ENCODE results near the gene LTB. TPM values are rescaled to one million over a fixed set of nuclear protein-coding genes. Genes with fewer than 3 reads are reported as not detected.

The LTB gene
- total and polyA plus RNA-seq, 12 donors, result 0.26 to 10.0 (median 0.65) TPM; not detected in 1

GRCh38 chr6:31614684-31615578, 32.7 kb upstream of the LTB start, which contains the start of gene AIF1:
AIF1 (plus strand) TSS chr6:31615234; CDS start chr6:31615330, 96 bp downstream.
- intact Hi-C loops (cut with DNase I), result loop anchor here in 2 of 10 donors (5.0 kb wide), 1 partner anchor 68 kb away; the partner anchor contains the start of genes ATP6V1G2 (in 2 of the 2) and NFKBIL1 (in 2 of the 2)
- 62 to 74% methylated on average over 6 of the region's 6 CpGs for WGBS, 2 donors
- H3K27ac ChIP-seq, result peak within 1 kb of the TSS in 5 of 10 donors; percentile 26 to 86 (median 37)
- H3K4me1 ChIP-seq, result peaks cover 0 to 13% (median 5%) of the 10 kb centered on the region in 9 donors
- peak within 1 kb of the TSS in 6 of 10 donors; percentile 19 to 49 (median 28) for H3K4me3 ChIP-seq
- ATAC-seq (peak in 2 of 8 donors; percentile 26 to 31), DNase-seq (no peak)
- TF ChIP-seq, protein P1, sequence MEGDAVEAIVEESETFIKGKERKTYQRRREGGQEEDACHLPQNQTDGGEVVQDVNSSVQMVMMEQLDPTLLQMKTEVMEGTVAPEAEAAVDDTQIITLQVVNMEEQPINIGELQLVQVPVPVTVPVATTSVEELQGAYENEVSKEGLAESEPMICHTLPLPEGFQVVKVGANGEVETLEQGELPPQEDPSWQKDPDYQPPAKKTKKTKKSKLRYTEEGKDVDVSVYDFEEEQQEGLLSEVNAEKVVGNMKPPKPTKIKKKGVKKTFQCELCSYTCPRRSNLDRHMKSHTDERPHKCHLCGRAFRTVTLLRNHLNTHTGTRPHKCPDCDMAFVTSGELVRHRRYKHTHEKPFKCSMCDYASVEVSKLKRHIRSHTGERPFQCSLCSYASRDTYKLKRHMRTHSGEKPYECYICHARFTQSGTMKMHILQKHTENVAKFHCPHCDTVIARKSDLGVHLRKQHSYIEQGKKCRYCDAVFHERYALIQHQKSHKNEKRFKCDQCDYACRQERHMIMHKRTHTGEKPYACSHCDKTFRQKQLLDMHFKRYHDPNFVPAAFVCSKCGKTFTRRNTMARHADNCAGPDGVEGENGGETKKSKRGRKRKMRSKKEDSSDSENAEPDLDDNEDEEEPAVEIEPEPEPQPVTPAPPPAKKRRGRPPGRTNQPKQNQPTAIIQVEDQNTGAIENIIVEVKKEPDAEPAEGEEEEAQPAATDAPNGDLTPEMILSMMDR (IDR thresholded peaks at IDR 0.05), result no peak
- H3K27me3 ChIP-seq, result no peaks in the 10 kb centered on the region
- no peaks in the 10 kb centered on the region for H3K9me3 ChIP-seq
- no peaks in the 10 kb centered on the region for H3K36me3 ChIP-seq

- H3K27ac ChIP-seq, result peak overlapping the region in 1 of 10 donors; percentile 86
- ATAC-seq (peak in 2 of 8 donors; percentile 42 to 52), DNase-seq (no peak)
- H3K36me3 ChIP-seq, result no peaks in the 10 kb centered on the region
- no peaks in the 10 kb centered on the region for H3K27me3 ChIP-seq
- WGBS, 2 donors, result 78 to 81% methylated on average over 8 of the region's 8 CpGs
- H3K4me3 ChIP-seq, result peak overlapping the region in 1 of 10 donors; percentile 49
- peaks cover 0 to 7% (median under 1%) of the 10 kb centered on the region in 9 donors for H3K4me1 ChIP-seq
- intact Hi-C loops (cut with DNase I), result no loop called here
- no peaks in the 10 kb centered on the region for H3K9me3 ChIP-seq
- TF ChIP-seq, protein P1 (IDR thresholded peaks at IDR 0.05), result no peak
Observed at GRCh38 chr6:31614075-31614619, 31.9 kb upstream of the LTB start.

DNA sequence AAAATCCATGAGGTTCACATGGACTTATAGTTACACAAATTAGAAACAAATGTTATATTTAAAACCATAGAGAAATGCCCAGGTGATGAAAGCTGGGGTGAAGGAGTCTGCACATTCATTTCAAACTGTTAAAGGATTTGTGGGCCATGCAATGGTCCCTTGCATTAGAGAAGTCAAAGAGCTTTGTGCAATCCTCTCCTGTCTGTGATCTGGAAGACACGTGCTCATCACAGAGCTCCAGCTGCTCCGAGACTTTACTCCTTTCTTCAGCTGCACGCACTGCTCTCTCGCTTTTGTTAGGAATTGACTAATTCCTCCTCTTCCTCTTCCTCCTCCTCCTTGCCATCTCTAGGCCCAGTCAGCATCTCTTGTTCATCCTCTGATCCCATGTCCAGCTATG, 28.7 kb upstream of the LTB start:
- no peaks in the 10 kb centered on the region for H3K36me3 ChIP-seq
- TF ChIP-seq, protein P1 (IDR thresholded peaks at IDR 0.05), result no peak
- no peak for DNase-seq
- H3K27me3 ChIP-seq, result no peaks in the 10 kb centered on the region
- peak in 1 of 8 donors; percentile 22 for ATAC-seq
- H3K4me1 ChIP-seq, result peaks cover 0 to 7% (median 0%) of the 10 kb centered on the region in 9 donors
- no peaks in the 10 kb centered on the region for H3K9me3 ChIP-seq
- H3K4me3 ChIP-seq, result no peak overlapping the region
- H3K27ac ChIP-seq, result no peak overlapping the region
- intact Hi-C loops (cut with DNase I), result no loop called here
- WGBS, 2 donors, result 67 to 73% methylated on average over 4 of the region's 4 CpGs

All from heart right ventricle (tissue), 16 donors.